BLaER1 (cell line): Measurements from ENCODE around the gene MORN1.
A peak's percentile ranks its signal among the peaks of the same experiment; 100 is the strongest.

Source experiments
- H3K27ac ChIP-seq: shearing (Covaris generic); formaldehyde crosslinking; 2 replicates; pipeline ENCODE4 v1.8.1; 2022
- H3K27me3 ChIP-seq: shearing (Covaris generic); formaldehyde crosslinking; 2 replicates; pipeline ENCODE4 v1.8.1; 2022
- H3K36me3 ChIP-seq: shearing (Covaris generic); formaldehyde crosslinking; 2 replicates; pipeline ENCODE4 v1.8.1; 2022
- H3K4me1 ChIP-seq: shearing (Covaris generic); formaldehyde crosslinking; 2 replicates; pipeline ENCODE4 v1.8.1; 2022
- H3K4me2 ChIP-seq: shearing (Covaris generic); formaldehyde crosslinking; 2 replicates; pipeline ENCODE4 v1.8.1; 2022
- H3K4me3 ChIP-seq: shearing (Covaris generic); formaldehyde crosslinking; 2 replicates; pipeline ENCODE4 v1.8.1; 2022
- H3K9ac ChIP-seq: shearing (Covaris generic); formaldehyde crosslinking; 2 replicates; pipeline ENCODE4 v1.8.1; 2022
- H3K9me3 ChIP-seq: shearing (Covaris generic); formaldehyde crosslinking; 2 replicates; pipeline ENCODE4 v1.8.1; 2022
- H4K20me1 ChIP-seq: shearing (Covaris generic); formaldehyde crosslinking; 2 replicates; pipeline ENCODE4 v1.8.1; 2022
- Cebpa-rat ChIP-seq: shearing (Covaris generic); IDR thresholded peaks from 2 replicates; pipeline ENCODE4 v1.8.1; 2022

Gene MORN1

GRCh38 chr1:2347896-2348295 is 43.5 kb downstream of the MORN1 start:
- Histone ChIP-seq H3K4me1 (peaks cover 20% of the 10 kb centered on the region), H3K4me2 (no peak overlapping the region), H3K9me3 (no peaks in the 10 kb centered on the region), H3K27me3 (no peaks in the 10 kb centered on the region), H3K27ac (no peak overlapping the region), H3K9ac (no peak overlapping the region), H3K4me3 (no peak overlapping the region), H3K36me3 (no peaks in the 10 kb centered on the region), H4K20me1 (no peaks in the 10 kb centered on the region)
- no peak for TF ChIP-seq Cebpa-rat

DNA sequence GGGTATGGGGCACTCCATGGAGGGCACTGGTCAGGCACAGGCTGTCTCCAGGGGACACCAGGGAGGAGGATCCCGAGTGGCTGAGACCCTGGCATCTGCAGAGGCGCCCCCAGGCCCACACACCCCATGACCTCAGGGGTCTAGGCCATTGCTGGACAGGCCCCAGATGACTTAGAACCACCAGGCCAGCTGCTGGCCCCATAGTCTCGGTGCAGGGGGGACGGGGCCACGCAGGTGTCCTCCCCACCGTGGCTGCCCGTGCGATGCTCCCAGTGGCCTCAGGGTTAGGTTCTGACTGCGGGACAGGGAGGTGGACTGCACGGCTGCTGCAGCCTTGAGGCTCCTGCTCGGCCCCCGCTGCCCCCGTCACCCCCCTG is 44.0 kb downstream of the MORN1 start:
- H4K20me1 ChIP-seq, result no peaks in the 10 kb centered on the region
- H3K9ac ChIP-seq, result no peak overlapping the region
- H3K4me3 ChIP-seq, result no peak overlapping the region
- peaks cover 15% of the 10 kb centered on the region for H3K4me1 ChIP-seq
- no peak overlapping the region for H3K27ac ChIP-seq
- H3K9me3 ChIP-seq, result no peaks in the 10 kb centered on the region
- H3K27me3 ChIP-seq, result no peaks in the 10 kb centered on the region
- no peaks in the 10 kb centered on the region for H3K36me3 ChIP-seq
- H3K4me2 ChIP-seq, result no peak overlapping the region
- TF ChIP-seq Cebpa-rat, result no peak

DNA sequence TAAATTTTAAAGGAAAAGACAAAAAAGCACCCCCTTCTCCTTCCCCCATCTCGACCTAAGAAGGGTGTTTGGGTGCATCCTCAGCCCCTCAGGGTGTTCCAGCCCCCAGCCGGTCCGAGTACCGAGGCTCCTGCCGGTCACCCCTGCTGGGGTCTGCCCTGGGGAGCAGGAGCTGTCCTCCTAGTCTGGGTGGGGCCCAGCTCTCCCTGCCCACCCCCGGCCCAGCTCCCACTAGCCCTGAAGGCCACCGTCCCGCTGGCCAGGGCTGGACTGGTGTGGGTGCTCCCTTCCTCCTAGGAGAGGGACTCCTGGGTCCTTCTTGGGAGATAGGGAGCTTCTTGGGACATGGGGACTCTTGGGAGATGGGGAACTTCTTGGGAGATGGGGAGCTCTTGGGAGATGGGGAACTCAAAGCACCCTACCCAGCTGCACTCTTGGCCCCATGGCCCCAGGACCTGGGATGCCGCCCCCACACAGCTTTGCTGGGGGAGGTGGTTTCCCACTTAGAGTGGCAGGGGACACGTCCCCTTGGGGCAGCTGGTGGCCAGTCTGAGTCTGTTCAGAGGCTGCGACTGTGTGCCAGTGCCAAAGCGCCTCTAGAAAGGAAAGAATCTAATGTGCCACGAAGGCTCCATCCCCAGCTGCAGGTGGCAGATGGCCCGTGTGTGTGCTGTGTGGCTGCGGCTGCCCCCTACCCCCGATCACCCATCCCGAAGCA is 44.5 kb downstream of the MORN1 start:
- Histone ChIP-seq H3K27me3 (no peaks in the 10 kb centered on the region), H3K9ac (no peak overlapping the region)
- TF ChIP-seq Cebpa-rat, result no peak

DNA sequence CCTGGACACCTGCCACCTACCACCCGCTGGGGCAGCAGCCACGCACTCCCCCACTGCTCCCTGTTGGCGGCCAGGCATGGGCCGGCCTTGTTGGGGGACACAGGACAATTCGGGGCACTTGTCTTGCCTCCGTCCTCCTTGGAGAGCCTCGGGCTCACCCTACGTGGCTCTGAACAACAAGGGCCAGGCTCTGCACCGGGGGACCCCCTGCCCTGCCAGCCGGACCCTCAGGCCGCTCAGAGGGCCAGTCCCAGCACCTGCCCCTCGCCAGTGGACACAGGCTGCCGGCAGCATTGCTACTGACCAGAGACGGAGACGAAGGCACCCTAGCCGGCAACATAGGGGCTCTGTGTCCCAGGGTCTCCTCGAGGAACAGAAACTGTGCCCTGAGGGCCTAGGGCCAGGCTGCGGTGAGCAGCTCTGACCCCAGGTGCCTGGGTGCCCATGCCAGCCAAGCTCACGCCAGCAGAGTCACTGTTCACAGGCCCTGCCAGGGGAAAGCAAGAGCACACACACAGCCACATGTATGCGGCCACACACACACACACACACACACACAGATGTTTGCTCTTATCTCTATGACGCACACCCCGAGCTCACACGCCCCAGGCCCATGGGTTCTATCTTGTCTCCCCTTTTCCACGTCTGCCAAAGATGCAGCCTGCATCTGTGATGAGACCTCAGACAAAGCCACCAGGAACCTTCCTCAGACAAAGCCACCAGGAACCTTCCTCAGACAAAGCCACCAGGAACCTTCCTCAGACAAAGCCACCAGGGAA is 45.9 kb downstream of the MORN1 start:
- Histone ChIP-seq H3K4me2 (no peak overlapping the region), H4K20me1 (no peaks in the 10 kb centered on the region), H3K27ac (no peak overlapping the region), H3K9ac (no peak overlapping the region), H3K4me1 (peaks cover 9% of the 10 kb centered on the region; the same call in 1 of the 2 replicates), H3K4me3 (no peak overlapping the region), H3K27me3 (no peaks in the 10 kb centered on the region), H3K36me3 (no peaks in the 10 kb centered on the region), H3K9me3 (no peaks in the 10 kb centered on the region)
- TF ChIP-seq Cebpa-rat, result no peak

More for the DNA sequence above, 44.5 kb downstream of the MORN1 start:
- no peak overlapping the region for H3K4me3 ChIP-seq
- no peaks in the 10 kb centered on the region for H3K36me3 ChIP-seq
- no peaks in the 10 kb centered on the region for H3K9me3 ChIP-seq
- no peak overlapping the region for H3K4me2 ChIP-seq
- H4K20me1 ChIP-seq, result no peaks in the 10 kb centered on the region
- no peak overlapping the region for H3K27ac ChIP-seq
- H3K4me1 ChIP-seq, result peaks cover 10% of the 10 kb centered on the region

- no peak overlapping the region for H3K4me2 ChIP-seq
- no peak overlapping the region for H3K9ac ChIP-seq
- H3K27ac ChIP-seq, result no peak overlapping the region
- H3K27me3 ChIP-seq, result no peaks in the 10 kb centered on the region
- TF ChIP-seq Cebpa-rat, result no peak
- H3K4me1 ChIP-seq, result peaks cover 9% of the 10 kb centered on the region; the same call in 1 of the 2 replicates
- no peaks in the 10 kb centered on the region for H3K9me3 ChIP-seq
- H4K20me1 ChIP-seq, result no peaks in the 10 kb centered on the region
- H3K4me3 ChIP-seq, result no peak overlapping the region
- no peaks in the 10 kb centered on the region for H3K36me3 ChIP-seq
Observed at GRCh38 chr1:2344744-2345296, 46.5 kb downstream of the MORN1 start.

DNA sequence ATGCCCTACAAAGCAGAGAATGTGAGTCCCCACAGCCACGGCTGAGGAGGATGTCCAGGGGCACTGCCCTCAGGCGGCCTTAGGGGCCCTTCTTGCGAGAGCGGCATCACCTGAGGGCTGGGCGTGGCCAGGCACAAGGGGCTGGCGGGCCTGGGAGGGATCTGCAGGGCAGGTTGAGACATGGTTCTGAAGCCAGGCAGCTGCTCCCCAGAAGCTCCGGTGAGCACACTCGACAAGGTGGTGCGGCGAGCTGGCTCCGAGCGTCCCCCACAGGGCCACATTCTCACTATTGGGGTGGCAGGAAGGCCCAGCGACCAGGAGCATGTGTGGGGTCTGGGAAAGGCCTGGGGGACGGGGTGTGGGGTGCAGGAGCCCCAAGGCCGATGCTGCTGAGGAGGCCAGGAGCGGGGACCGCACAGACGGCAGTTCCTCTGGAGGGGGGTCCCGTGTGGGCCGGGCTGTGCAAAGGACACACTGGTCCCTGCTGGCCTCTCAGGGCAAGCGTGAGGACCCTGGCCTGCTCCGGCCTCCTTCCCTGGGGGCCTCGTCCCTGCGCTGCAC is 47.2 kb downstream of the MORN1 start:
- 0 out of 2 replicates have a peak, but pooled peaks cover under 1% of the 10 kb centered on the region for H3K27me3 ChIP-seq
- TF ChIP-seq Cebpa-rat, result no peak
- no peak overlapping the region for H3K4me2 ChIP-seq
- H3K36me3 ChIP-seq, result no peaks in the 10 kb centered on the region
- H3K9ac ChIP-seq, result no peak overlapping the region
- no peak overlapping the region for H3K4me3 ChIP-seq
- H3K27ac ChIP-seq, result no peak overlapping the region
- no peaks in the 10 kb centered on the region for H4K20me1 ChIP-seq
- peaks cover 9% of the 10 kb centered on the region; the same call in 1 of the 2 replicates for H3K4me1 ChIP-seq
- no peaks in the 10 kb centered on the region for H3K9me3 ChIP-seq

- Histone ChIP-seq H3K9me3 (no peaks in the 10 kb centered on the region), H3K27me3 (peaks cover 9% of the 10 kb centered on the region), H3K36me3 (no peaks in the 10 kb centered on the region), H3K4me3 (no peak overlapping the region), H3K4me2 (peak overlapping the region; percentile 28; the same call in 1 of the 2 replicates), H3K4me1 (peaks cover 9% of the 10 kb centered on the region; the same call in 1 of the 2 replicates), H3K9ac (peak overlapping the region; percentile 50; the same call in 1 of the 2 replicates), H4K20me1 (no peaks in the 10 kb centered on the region), H3K27ac (peak overlapping the region; percentile 44; the same call in 1 of the 2 replicates)
- no peak for TF ChIP-seq Cebpa-rat
Observed at GRCh38 chr1:2343023-2343935, 48.1 kb downstream of the MORN1 start.

- no peak overlapping the region for H3K4me2 ChIP-seq
- H3K9me3 ChIP-seq, result no peaks in the 10 kb centered on the region
- peaks cover 9% of the 10 kb centered on the region for H3K27me3 ChIP-seq
- H3K27ac ChIP-seq, result no peak overlapping the region
- H4K20me1 ChIP-seq, result no peaks in the 10 kb centered on the region
- TF ChIP-seq Cebpa-rat, result no peak
- H3K36me3 ChIP-seq, result no peaks in the 10 kb centered on the region
- peaks cover 9% of the 10 kb centered on the region; the same call in 1 of the 2 replicates for H3K4me1 ChIP-seq
- H3K4me3 ChIP-seq, result no peak overlapping the region
- H3K9ac ChIP-seq, result no peak overlapping the region
Observed at GRCh38 chr1:2342384-2343022, 48.9 kb downstream of the MORN1 start.
